ENCODE data around the gene RRM2.
"Not testable (repeated sequence)": the region's sequence is repeated elsewhere in the genome, so short reads cannot be mapped to it uniquely, and the experiment has no call there.

RRM2 gene

GRCh38 chr2:10135296-10136089 lies 13.0 kb downstream of the RRM2 start:
- peak; percentile 23 for DNase-seq

GRCh38 chr2:10136101-10136934 lies 13.8 kb downstream of the RRM2 start:
- DNase-seq, result no peak

GRCh38 chr2:10137053-10137843 lies 14.7 kb downstream of the RRM2 start:
- peak; percentile 19 for DNase-seq

- no peak for DNase-seq
Observed at GRCh38 chr2:10139536-10139935, 17.0 kb downstream of the RRM2 start.

- no peak for DNase-seq
Observed at GRCh38 chr2:10140841-10141610, 18.5 kb downstream of the RRM2 start.

- DNase-seq, result peak; percentile 62
Observed at GRCh38 chr2:10141736-10142639, 19.4 kb downstream of the RRM2 start.

GRCh38 chr2:10142640-10142965 lies 20.1 kb downstream of the RRM2 start:
- no peak for DNase-seq

- DNase-seq, result no peak
Observed at GRCh38 chr2:10144771-10145518, 22.4 kb downstream of the RRM2 start.

- no peak for DNase-seq
Observed at GRCh38 chr2:10145519-10146357, 23.2 kb downstream of the RRM2 start.

- no peak for DNase-seq
Observed at GRCh38 chr2:10146366-10147005, 23.9 kb downstream of the RRM2 start.

- DNase-seq, result not testable (repeated sequence)
Observed at GRCh38 chr2:10147050-10147660, 24.6 kb downstream of the RRM2 start.

- DNase-seq, result no peak
Observed at GRCh38 chr2:10148268-10148667, 25.7 kb downstream of the RRM2 start.

- no peak for DNase-seq
Observed at GRCh38 chr2:10149635-10150034, 27.1 kb downstream of the RRM2 start.

GRCh38 chr2:10150436-10150835 lies 27.9 kb downstream of the RRM2 start:
- DNase-seq, result no peak

GRCh38 chr2:10151462-10151861 lies 28.9 kb downstream of the RRM2 start:
- no peak for DNase-seq

GRCh38 chr2:10157293-10157692 lies 34.8 kb downstream of the RRM2 start:
- DNase-seq, result no peak

- DNase-seq, result no peak
Observed at GRCh38 chr2:10158681-10159080, 36.1 kb downstream of the RRM2 start.

- DNase-seq, result no peak
Observed at GRCh38 chr2:10159086-10159485, 36.5 kb downstream of the RRM2 start.
